Activated CD4-positive, alpha-beta memory T cell treated with anti-CD3 and anti-CD28 coated beads, Interleukin-2, amount 10 ng/mL, durations not matched to agents 7 days and 5 days (primary cell): ENCODE data around the gene MAPK1. TPM values are rescaled to one million over a fixed set of nuclear protein-coding genes. Genes with fewer than 3 reads are reported as not detected.
"Not testable (repeated sequence)": the region's sequence is repeated elsewhere in the genome, so short reads cannot be mapped to it uniquely, and the experiment has no call there.

Experiments
- CTCF ChIA-PET: fragments of 350-600 bp; sonication (Branson Sonifier 250); formaldehyde crosslinking; loops from one replicate; lab custom pipeline; 2021; ENCODE audit warnings: antibody characterized with exemption, inconsistent platforms; lab: Charles Lee
- POLR2A ChIA-PET: fragments of 350-600 bp; sonication (Branson Sonifier 250); formaldehyde crosslinking; loops from one replicate; lab custom pipeline; 2021; ENCODE audit warnings: antibody characterized with exemption; lab: Charles Lee
- DNase-seq: peaks from one replicate; pipeline ENCODE4 v3.0.0-alpha.2; 2020
- H3K27ac Mint-ChIP-seq: one replicate; pipeline ENCODE4 v1.8.0; 2021; ENCODE audit warnings: mild to moderate bottlenecking, mixed read lengths
- H3K27me3 Mint-ChIP-seq: one replicate; pipeline ENCODE4 v1.8.0; 2021; ENCODE audit warnings: mixed read lengths
- H3K36me3 Mint-ChIP-seq: one replicate; pipeline ENCODE4 v1.8.0; 2021; ENCODE audit warnings: low read depth, mixed read lengths
- H3K4me1 Mint-ChIP-seq: one replicate; pipeline ENCODE4 v1.8.0; 2021; ENCODE audit warnings: mixed read lengths
- H3K4me3 Mint-ChIP-seq: one replicate; pipeline ENCODE4 v1.8.0; 2021; ENCODE audit warnings: mild to moderate bottlenecking, mixed read lengths
- H3K9me3 Mint-ChIP-seq: one replicate; pipeline ENCODE4 v1.8.0; 2021; ENCODE audit warnings: mixed read lengths
- total RNA-seq, 2 experiments: library from RNA; stranded (reverse); gene quantifications; one replicate each; pipeline ENCODE4 v1.2.3, GENCODE V29; 2021

MAPK1 gene
- total RNA-seq, 2 experiments from 2014 or later = 97.6 to 99.5 TPM

- CTCF ChIA-PET = no interaction called here
- no peak overlapping the region for H3K4me3 Mint-ChIP-seq
These were observed 11.2 kb downstream of the MAPK1 start for GRCh38 chr22:21856197-21856596.

GRCh38 chr22:21855676-21856075 is 11.8 kb downstream of the MAPK1 start:
- Mint-ChIP-seq H3K27me3 (no peaks in the 10 kb centered on the region), H3K36me3 (peaks cover 16% of the 10 kb centered on the region), H3K27ac (no peak overlapping the region), H3K4me3 (no peak overlapping the region), H3K9me3 (no peaks in the 10 kb centered on the region), H3K4me1 (peaks cover 45% of the 10 kb centered on the region)
- POLR2A ChIA-PET = no interaction called here
- no peak for DNase-seq
- CTCF ChIA-PET = no interaction called here

More at GRCh38 chr22:21856197-21856596, 11.2 kb downstream of the MAPK1 start:
- no peak for DNase-seq
- Mint-ChIP-seq H3K27ac (no peak overlapping the region), H3K4me1 (peaks cover 48% of the 10 kb centered on the region), H3K27me3 (no peaks in the 10 kb centered on the region), H3K9me3 (no peaks in the 10 kb centered on the region), H3K36me3 (peaks cover 16% of the 10 kb centered on the region)
- POLR2A ChIA-PET = no interaction called here

GRCh38 chr22:21850660-21851059 is 16.8 kb downstream of the MAPK1 start:
- Mint-ChIP-seq H3K9me3 (no peaks in the 10 kb centered on the region), H3K4me1 (peaks cover 9% of the 10 kb centered on the region), H3K4me3 (no peak overlapping the region), H3K27ac (no peak overlapping the region), H3K36me3 (peaks cover 19% of the 10 kb centered on the region), H3K27me3 (no peaks in the 10 kb centered on the region)
- POLR2A ChIA-PET = interaction anchor here (0.7 to 0.8 kb wide), 2 partner anchors 9 to 465 kb away, joined by 3 to 4 read pairs; no protein-coding TSS in a partner anchor
- CTCF ChIA-PET = interaction anchor here (0.8 kb wide), 1 partner anchor 36 kb away, joined by 3 read pairs; no protein-coding TSS in a partner anchor
- no peak for DNase-seq

GRCh38 chr22:21849489-21849888 is 18.0 kb downstream of the MAPK1 start:
- no peak overlapping the region for H3K27ac Mint-ChIP-seq
- ChIA-PET POLR2A (no interaction called here), CTCF (no interaction called here)
- peaks cover 21% of the 10 kb centered on the region for H3K36me3 Mint-ChIP-seq
- H3K4me1 Mint-ChIP-seq = peaks cover 8% of the 10 kb centered on the region
- no peaks in the 10 kb centered on the region for H3K9me3 Mint-ChIP-seq
- H3K27me3 Mint-ChIP-seq = no peaks in the 10 kb centered on the region
- DNase-seq = no peak
- H3K4me3 Mint-ChIP-seq = no peak overlapping the region

- H3K27ac Mint-ChIP-seq, H3K4me1 Mint-ChIP-seq, H3K9me3 Mint-ChIP-seq, H3K4me3 Mint-ChIP-seq, H3K27me3 Mint-ChIP-seq, DNase-seq, POLR2A ChIA-PET: not testable (repeated sequence)
- H3K36me3 Mint-ChIP-seq = peaks cover 19% of the 10 kb centered on the region
- CTCF ChIA-PET = interaction anchor here (0.6 kb wide), 1 partner anchor 290 kb away, joined by 3 read pairs; no protein-coding TSS in a partner anchor
These were observed 19.4 kb downstream of the MAPK1 start for GRCh38 chr22:21848057-21848456.

- no peaks in the 10 kb centered on the region for H3K27me3 Mint-ChIP-seq
- peaks cover 3% of the 10 kb centered on the region for H3K4me1 Mint-ChIP-seq
- CTCF ChIA-PET = no interaction called here
- DNase-seq = no peak
- H3K27ac Mint-ChIP-seq = no peak overlapping the region
- peaks cover 10% of the 10 kb centered on the region for H3K36me3 Mint-ChIP-seq
- no peak overlapping the region for H3K4me3 Mint-ChIP-seq
- H3K9me3 Mint-ChIP-seq = no peaks in the 10 kb centered on the region
- POLR2A ChIA-PET = no interaction called here
These were observed 21.6 kb downstream of the MAPK1 start for GRCh38 chr22:21845558-21846453.

GRCh38 chr22:21842946-21843345 is 24.5 kb downstream of the MAPK1 start:
- peaks cover 8% of the 10 kb centered on the region for H3K4me1 Mint-ChIP-seq
- no peak for DNase-seq
- H3K9me3 Mint-ChIP-seq = no peaks in the 10 kb centered on the region
- ChIA-PET CTCF (no interaction called here), POLR2A (no interaction called here)
- no peak overlapping the region for H3K27ac Mint-ChIP-seq
- peaks cover 4% of the 10 kb centered on the region for H3K36me3 Mint-ChIP-seq
- no peak overlapping the region for H3K4me3 Mint-ChIP-seq
- H3K27me3 Mint-ChIP-seq = no peaks in the 10 kb centered on the region

- Mint-ChIP-seq H3K27me3 (no peaks in the 10 kb centered on the region), H3K4me3 (no peak overlapping the region), H3K27ac (no peak overlapping the region), H3K9me3 (no peaks in the 10 kb centered on the region), H3K4me1 (peaks cover 8% of the 10 kb centered on the region), H3K36me3 (peaks cover 4% of the 10 kb centered on the region)
- CTCF ChIA-PET = no interaction called here
- no peak for DNase-seq
- POLR2A ChIA-PET = no interaction called here
These were observed 26.0 kb downstream of the MAPK1 start for GRCh38 chr22:21841422-21841821.

- peaks cover 8% of the 10 kb centered on the region for H3K4me1 Mint-ChIP-seq
- DNase-seq = no peak
- CTCF ChIA-PET = no interaction called here
- POLR2A ChIA-PET = no interaction called here
- no peaks in the 10 kb centered on the region for H3K27me3 Mint-ChIP-seq
- no peak overlapping the region for H3K4me3 Mint-ChIP-seq
- no peaks in the 10 kb centered on the region for H3K9me3 Mint-ChIP-seq
- no peak overlapping the region for H3K27ac Mint-ChIP-seq
- H3K36me3 Mint-ChIP-seq = peaks cover 4% of the 10 kb centered on the region
These were observed 27.1 kb downstream of the MAPK1 start for GRCh38 chr22:21840236-21840823.

GRCh38 chr22:21839765-21840140 is 27.7 kb downstream of the MAPK1 start:
- ChIA-PET POLR2A (no interaction called here), CTCF (no interaction called here)
- no peak overlapping the region for H3K4me3 Mint-ChIP-seq
- H3K27ac Mint-ChIP-seq = no peak overlapping the region
- H3K27me3 Mint-ChIP-seq = no peaks in the 10 kb centered on the region
- peaks cover 8% of the 10 kb centered on the region for H3K4me1 Mint-ChIP-seq
- peaks cover 4% of the 10 kb centered on the region for H3K36me3 Mint-ChIP-seq
- no peak for DNase-seq
- H3K9me3 Mint-ChIP-seq = no peaks in the 10 kb centered on the region

GRCh38 chr22:21839104-21839764 is 28.2 kb downstream of the MAPK1 start:
- DNase-seq, H3K36me3 Mint-ChIP-seq, H3K27me3 Mint-ChIP-seq, H3K9me3 Mint-ChIP-seq, H3K4me1 Mint-ChIP-seq, H3K27ac Mint-ChIP-seq, H3K4me3 Mint-ChIP-seq: not testable (repeated sequence)
- ChIA-PET CTCF (interaction anchor here (1.1 kb wide), 1 partner anchor 23 kb away, joined by 4 read pairs; no protein-coding TSS in a partner anchor), POLR2A (interaction anchor here (0.7 kb wide), 1 partner anchor 34 kb away, joined by 3 read pairs; no protein-coding TSS in a partner anchor)

- H3K4me1 Mint-ChIP-seq = peaks cover 15% of the 10 kb centered on the region
These were observed 30.0 kb downstream of the MAPK1 start for GRCh38 chr22:21837248-21837979.

More at GRCh38 chr22:21837248-21837979, 30.0 kb downstream of the MAPK1 start:
- DNase-seq = no peak
- H3K4me3 Mint-ChIP-seq = no peak overlapping the region
- peaks cover 2% of the 10 kb centered on the region for H3K36me3 Mint-ChIP-seq
- ChIA-PET CTCF (no interaction called here), POLR2A (no interaction called here)
- no peak overlapping the region for H3K27ac Mint-ChIP-seq
- no peaks in the 10 kb centered on the region for H3K27me3 Mint-ChIP-seq
- no peaks in the 10 kb centered on the region for H3K9me3 Mint-ChIP-seq
